HG02798 (cell line): ENCODE measurements around the gene UGT1A9.
"Not testable (repeated sequence)": the region's sequence is repeated elsewhere in the genome, so short reads cannot be mapped to it uniquely, and the experiment has no call there.

Source experiments
- ATAC-seq: cut with Tn5 transposase; IDR thresholded peaks from one replicate; pipeline ENCODE4 v1.9.1; 2021; ENCODE audit warnings: mild to moderate bottlenecking; ENCODE audit not compliant: unreplicated experiment, poor library complexity

UGT1A9 gene

DNA sequence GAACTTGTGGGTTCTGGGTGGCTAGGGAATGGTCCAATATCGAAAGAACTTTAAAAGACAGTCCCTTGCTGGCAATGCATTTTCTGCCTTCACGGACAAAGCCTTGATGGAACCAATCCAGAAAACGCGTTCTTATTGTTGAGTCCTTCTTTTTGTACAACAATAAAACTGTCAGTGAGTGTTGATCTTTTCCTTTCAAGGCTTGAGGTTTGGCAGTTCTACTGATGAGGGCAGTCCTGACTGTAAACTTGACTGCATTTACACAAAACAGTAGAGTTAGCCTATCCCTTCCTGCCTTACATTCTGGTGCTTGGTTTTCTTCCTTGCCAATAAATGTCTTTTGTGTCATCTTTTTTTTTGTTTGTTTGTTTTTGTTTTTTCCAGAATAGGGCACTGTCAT, 7.5 kb downstream of the UGT1A9 start:
- no peak for ATAC-seq

DNA sequence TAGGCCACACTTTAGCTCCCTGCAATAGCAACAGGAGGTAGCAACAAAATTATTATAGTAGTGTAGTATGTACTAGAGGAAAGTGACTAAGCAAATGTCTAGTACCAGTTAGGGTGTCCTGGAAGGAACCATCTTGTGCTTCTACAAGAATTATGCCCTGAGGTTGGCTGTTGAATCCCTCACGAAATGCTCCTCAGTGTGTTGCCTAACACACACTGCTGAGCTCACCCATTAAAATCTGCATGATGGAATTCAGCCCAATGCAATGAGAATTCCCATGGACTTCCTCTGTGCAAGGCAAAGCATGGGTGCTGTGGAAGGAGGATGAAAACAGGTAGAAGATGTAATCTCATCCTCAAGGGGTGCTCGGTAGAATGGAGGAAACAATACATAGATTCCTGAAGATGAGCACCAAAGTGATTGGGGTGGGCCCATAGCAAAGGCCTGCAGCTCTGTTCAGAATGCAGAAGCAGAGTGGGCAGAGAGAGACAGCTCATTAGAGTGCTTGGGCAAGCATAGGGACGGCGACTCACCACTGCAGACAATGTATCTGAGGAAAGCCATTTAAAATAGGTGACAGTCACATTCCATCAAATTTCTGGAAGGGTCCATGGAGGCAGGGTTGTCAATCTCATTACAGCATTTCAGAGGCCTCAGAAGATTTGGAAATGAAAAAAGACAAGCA, 8.8 kb downstream of the UGT1A9 start:
- ATAC-seq, result no peak

DNA sequence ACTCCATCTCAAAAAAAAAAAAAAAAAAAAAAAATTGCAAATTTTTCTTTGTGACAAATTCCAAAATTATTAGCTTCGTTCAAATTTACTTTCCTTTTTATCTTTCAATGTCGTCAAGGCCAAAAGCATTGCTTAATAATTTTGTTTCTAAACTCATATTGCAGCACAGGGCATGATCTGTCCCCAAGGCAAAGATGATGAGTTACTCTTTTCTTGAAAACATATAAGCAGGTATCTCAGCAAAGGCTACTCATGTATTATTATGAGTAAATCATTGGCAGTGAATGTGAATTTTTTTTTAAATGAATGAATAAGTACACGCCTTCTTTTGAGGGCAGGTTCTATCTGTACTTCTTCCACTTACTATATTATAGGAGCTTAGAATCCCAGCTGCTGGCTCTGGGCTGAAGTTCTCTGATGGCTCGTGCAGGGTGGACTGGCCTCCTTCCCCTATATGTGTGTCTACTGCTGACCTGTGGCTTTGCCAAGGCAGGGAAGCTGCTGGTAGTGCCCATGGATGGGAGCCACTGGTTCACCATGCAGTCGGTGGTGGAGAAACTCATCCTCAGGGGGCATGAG, 9.9 kb downstream of the UGT1A9 start, which contains the start of gene UGT1A7:
Gene UGT1A7 (plus strand): TSS at position 381 of the 579 bp plus-strand sequence. CDS start 37 bp downstream, at position 418.
- no peak for ATAC-seq

DNA sequence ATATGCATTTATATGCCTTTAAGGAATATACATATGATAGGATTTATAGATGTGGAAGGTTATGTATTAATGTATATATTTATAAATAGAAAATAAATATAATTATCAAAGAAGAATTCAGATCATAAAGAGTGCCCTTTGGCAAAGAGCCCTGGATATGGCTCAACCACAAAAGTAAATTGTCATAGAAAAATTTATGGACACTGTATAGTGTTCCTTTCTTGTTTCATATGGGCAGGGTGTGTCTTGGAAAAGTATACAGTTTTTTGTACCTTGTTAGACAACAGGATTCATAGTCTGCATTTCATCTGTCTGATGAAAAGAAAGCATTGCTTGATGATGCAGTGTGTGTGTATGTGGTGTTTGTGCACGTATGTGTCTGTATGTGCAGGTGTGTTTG, 12.9 kb downstream of the UGT1A9 start:
- ATAC-seq, result no peak

DNA sequence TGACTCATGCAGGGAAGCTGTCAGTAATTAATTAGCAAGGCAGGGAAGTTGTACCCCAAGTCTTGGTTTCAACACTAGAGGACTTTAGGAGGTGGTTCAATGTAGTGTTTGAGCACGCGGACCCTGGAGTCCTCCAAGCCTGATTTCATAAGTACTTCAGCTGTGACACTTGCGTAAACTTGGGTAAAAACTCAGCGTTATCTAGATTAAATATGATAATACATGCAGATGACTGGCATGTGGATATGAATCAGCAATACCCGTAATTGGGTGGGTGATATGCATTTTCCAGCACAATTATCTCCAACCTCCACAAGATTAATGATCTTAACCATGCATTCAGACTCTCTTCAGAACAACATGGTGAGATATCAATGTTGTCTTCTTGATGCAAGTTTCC, 15.2 kb downstream of the UGT1A9 start:
- ATAC-seq, result no peak

DNA sequence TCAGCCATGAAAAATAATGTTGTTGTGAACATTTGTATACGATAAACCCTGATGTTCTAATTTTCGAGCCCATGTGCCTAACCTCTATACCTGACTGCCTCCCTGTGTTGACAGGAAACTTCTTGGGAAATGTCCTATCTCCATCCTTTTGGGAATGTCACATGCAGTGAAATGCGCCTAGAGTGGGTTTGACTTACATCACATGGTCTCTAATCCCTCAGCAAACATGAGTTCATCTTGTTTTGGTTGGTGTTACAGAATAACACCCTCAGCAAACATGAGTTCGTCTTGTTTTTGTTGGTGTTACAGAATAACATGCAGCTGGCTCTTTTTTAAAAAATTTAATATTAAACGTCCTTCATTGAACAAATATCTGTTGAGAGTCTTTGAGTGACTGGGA, 16.6 kb downstream of the UGT1A9 start:
- ATAC-seq, result no peak

DNA sequence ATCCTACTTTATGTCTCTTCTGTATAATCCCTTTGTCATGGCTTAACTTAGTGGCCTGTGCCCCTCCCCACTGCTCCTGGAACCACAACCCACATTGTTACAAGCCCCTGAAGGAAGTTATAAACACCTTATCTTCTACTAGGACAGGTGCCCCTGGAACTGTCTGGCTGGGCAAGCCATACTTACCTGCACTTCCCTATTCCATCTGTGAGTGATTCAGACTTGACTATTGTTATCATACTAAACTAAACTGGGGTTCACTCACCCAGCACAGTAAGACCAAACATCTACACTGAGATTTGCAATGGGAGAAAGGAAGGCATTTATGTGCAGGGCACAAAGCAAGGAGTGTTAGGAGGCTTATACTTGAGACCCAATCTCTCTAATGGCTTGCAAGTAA, 17.3 kb downstream of the UGT1A9 start:
- ATAC-seq, result no peak

DNA sequence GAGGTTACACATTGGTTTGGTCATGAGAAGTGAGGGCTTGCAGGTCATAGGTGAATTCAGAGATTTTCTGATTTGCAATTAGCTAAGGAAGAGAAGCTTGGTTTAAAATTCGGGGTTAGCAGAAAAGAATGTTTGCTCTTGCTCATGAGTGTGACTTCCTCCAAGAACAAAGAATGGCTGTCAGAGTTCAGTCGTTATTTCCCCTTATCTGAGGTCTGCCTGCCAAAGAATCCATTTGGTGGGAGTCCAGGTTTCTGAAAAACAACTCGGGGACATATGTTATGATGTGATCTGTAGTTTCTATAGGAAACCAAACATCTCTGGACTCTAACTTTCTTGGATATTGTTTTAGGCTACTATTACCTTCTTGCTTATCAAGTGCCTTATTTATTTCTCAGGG, 17.8 kb downstream of the UGT1A9 start:
- no peak for ATAC-seq

DNA sequence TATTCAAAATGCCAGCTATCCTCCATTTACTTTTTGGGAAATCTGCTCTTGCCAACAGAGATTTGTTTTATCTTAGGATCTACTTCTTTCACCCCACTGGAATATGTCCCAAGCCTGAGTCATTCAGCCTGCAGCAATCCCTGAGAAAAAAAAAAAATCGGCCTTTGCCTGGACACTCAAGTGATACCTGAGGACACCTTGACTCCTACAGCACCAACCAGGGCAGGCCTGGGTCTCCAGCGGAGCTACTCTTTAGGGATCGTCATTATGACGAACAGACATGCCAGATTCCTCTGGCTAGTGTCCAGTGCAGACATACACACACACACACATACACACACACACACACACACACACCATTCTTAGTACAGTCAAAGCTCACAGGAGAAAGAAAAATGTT, 18.7 kb downstream of the UGT1A9 start:
- no peak for ATAC-seq

DNA sequence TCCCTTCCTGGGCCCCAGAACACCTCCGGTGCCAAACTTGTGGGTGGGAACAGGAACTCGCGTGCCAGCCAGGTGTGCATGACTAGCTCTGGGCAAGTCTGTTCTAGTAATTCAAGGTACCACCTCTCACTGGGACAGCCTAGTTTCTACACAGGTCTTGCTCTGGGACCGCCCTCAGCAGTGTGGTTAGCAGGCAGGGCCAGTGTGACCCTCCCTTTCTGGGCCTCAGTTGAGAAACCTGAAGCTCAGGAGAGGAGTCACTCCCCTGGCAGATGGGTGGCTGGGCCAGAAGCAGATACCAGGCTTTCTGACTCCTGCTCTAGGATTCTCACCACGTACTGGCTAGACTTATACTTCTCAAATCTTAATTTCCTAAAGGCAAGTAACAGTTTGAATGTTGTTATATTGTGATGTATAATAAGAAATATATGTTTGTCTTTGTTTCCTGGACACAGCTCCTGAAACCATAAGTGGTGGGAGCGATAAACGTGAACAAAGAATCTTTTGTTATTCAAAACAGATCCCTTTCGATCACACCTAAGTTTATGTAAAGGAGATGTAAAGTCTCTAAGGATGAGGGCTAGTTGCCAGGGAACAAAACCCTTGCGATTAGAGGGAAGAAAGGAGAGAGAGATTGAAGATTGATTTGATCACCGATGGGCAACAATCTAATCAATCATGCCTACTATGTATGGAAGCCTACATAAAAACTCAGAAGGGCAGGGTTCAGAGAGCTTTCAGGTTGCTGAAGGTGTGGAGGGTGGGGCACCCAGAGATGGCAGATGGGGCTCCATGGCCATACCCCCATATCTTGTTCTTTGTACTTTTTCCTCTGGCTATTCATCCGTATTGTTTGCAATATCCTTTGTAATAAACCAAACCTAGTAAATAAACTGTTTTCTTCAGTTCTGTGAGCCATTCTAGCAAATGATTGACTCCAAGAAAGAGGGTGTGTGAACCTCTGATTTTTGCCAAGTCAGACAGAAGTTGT, 20.0 kb downstream of the UGT1A9 start:
- no peak for ATAC-seq

DNA sequence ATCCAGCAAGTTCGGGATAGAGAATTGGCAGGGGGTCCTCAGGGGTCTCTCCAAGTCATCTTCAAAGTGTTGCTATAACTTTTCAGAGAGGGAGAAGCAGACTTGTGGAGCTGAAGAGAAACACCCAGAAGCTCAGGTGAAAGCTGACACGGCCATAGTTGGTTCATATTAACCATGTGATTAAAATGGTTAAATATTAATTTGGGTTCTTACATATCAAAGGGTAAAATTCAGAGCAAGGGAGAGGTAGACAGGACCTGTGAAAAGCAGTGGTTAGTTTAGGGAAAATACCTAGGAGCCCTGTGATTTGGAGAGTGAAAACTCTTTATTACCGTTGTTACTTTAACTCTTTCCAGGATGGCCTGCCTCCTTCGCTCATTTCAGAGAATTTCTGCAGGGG, 20.9 kb downstream of the UGT1A9 start, which contains the start of gene UGT1A6:
Gene UGT1A6 (plus strand): TSS at position 243 of the 400 bp plus-strand sequence. CDS start 115 bp downstream, at position 358.
- ATAC-seq, result no peak

DNA sequence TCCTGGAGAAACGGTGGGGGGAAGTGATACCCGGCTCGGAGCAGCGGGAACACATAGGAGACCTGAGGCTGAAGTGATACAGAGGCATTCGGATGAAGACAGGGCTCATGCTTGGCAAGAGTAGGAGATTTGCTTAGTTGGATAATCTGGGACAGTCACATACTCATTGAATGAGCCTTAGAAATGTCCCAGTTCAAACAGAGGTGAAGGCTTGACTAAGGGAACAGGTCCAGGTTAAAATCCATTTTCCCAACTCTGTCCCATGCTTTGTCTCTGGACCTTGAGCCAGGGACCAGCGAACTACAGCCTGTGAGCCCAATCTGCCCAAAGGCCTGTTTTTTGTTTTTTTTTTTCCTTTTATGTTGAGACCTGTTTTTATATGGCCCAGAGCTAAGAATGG, 22.3 kb downstream of the UGT1A9 start:
- ATAC-seq, result no peak

DNA sequence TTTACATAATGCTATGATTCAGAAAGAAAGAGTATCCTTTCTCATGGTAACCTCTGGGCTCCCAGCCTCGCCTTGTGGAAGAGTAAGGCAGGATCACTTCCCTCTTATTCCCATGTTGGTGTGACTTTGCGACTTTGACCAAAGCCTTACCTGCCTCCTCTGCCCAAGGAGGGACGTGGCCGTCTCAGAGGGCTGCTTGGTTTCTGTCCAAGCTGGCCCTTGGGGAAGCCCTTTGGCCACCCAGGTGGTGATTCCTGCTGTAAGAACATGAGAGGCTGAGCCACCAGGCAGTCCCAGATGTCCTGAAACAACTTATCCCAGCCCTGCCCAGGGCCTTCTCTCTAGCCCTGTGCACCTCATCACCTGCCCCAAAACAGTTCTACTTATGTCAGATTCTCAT, 27.0 kb downstream of the UGT1A9 start:
- ATAC-seq, result no peak

DNA sequence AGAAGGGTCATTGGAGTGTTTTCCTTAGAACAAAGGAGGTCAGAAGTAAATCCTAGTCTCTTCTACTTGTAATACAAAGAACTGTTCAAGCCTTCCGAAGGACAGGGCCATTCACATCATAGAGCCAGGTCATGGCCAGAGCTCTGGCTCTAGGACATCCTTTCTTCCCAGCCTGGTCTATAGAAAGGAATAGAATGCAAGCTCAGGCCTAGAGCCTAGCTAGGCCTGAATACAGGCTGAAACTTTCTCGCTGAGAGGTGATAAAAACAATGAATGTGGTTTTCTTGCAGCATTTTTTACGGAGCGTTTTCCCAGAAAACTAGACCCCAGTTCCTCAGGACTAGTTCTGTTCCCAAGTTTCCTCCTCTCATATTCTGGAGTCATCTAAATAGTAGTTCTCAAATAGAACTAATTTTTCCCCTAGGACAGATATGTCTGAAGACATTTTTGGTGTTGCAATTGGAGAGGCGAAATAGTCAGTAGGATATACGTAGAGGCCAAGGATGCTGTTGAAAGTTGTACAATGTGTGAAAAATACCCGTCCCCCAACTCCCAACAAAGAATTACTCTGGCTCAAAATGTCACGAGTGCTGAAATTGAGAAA, 27.8 kb downstream of the UGT1A9 start:
- ATAC-seq, result no peak

DNA sequence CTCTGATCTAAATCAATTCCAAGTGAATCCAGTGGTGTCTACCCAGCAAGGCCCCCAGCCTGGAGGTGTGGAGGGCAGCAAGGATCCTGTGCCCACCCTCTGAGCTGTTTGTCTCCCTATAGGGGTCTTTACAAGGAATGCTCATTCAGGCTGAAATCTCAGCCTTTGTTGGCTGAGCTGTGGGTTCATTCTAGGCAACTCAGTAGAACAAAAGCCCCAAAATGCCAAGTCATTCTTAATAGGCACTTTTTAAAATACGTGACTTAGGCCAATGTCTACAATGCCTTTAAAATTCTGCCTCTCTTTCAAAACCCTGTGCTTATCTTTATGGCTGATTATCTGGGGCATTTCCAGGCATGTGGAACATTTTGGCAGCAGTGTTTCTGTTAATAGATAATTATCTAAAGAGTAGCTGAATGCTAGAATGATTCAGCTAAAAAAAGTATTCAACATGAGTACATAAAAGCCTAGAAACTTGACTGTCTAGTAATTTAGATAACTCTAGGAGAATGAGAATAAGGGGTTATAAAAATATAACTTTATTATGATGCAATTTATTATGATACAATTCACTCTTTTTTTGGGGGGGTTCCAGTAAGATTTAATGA, 28.4 kb downstream of the UGT1A9 start:
- ATAC-seq, result no peak

DNA sequence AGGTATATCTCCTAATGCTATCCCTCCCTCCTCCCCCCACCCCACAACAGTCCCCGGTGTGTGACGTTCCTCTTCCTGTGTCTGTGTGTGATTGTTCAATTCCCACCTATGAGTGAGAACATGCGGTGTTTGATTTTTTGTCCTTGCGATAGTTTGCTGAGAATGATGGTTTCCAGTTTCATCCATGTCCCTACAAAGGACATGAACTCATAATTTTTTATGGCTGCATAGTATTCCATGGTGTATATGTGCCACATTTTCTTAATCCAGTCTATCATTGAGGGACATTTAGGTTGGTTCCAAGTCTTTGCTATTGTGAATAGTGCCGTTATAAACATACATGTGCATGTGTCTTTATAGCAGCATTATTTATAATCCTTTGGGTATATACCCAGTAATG, 29.1 kb downstream of the UGT1A9 start:
- ATAC-seq, result not testable (repeated sequence)

DNA sequence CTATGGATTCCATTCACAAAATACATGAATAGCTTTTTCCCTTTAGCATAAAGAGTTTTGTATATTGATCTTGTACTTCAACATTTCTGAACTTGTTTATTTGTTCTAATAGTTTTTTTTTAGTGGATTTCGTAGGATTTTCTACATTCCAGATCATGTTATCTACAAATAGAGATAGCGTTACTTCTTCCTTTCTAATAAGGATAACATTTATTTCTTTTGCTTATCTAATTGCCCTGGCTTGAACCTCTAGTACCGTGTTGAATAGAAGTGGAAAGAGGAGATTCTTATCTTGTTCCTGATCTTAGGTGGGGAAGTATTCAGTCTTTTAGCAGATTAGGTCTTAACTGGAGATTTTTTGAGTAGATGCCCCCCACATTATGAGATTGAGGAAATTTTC, 30.5 kb downstream of the UGT1A9 start:
- ATAC-seq, result no peak

DNA sequence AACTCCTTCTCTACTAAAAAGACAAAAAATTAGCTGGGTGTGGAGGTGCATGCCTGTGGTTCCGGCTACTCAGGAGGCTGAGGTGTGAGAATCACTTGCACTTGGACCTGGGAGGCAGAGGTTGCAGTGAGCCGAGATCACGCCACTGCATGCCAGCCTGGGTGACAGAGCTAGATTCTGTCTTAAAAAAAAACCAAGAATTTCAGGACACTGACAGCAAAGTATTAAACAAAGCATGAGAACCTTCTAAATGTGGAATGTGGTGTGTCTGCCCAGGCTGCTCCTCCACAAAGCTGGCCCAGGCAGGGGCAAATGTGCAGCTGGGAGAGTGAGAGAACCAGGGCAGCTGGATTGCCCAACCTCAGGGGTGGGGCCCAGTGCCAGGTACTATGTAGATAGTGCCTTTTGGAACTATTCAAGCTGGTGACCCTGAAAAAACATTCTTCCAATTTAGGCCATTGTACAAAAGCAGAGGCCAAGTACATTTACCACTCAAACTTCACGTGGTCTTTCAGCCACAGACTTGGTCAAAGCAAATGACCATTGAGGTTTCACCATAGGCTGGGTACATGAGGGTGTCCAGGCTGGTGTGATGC, 34.3 kb downstream of the UGT1A9 start:
- no peak for ATAC-seq

DNA sequence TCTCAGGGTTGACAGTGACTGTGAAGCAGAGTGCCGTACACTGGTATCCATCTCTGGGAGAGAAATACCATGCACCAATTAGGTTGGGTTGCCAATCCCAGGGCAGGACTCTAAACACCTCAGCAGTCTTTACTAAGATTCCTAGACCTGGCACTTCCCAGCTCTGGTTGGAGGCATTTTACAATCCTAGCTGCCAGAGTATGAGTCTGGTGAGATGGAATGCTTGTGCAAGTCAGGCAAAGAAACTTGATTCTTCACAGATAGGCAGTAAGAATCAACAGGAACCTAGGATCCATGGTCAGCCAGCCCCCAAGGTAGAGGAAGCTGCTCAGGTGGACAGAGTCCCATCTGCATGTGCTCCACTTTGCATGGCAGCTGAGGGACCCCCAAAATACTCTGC, 35.0 kb downstream of the UGT1A9 start:
- ATAC-seq, result no peak
